HEK293 (cell line): ENCODE results near the gene ING4.

Source experiments
- CTCF ChIA-PET: fragments of 350-600 bp; formaldehyde crosslinking; extraction: SDS; loops from one replicate; lab custom pipeline; 2021; ENCODE audit warnings: antibody characterized with exemption; lab: Yijun Ruan, JAX
- POLR2A ChIA-PET: fragments of 300-600 bp; formaldehyde crosslinking; extraction: SDS; loops from one replicate; lab custom pipeline; 2020; ENCODE audit warnings: antibody characterized with exemption, inconsistent platforms; lab: Yijun Ruan, JAX
- H3K27ac ChIP-seq: fragments of 200-500 bp; sonication (Bioruptor generic); 2 replicates; pipeline ENCODE4 v1.5.1; 2014; ENCODE audit warnings: low read depth, low read length, control low read depth, inconsistent platforms; ENCODE audit errors: extremely low read depth
- H3K36me3 ChIP-seq, 2 experiments: fragments of 200-500 bp in 1 of 2; sonication (Bioruptor generic) in 1 of 2; 1 replicate in 1 of 2; 2 replicates in 1 of 2; pipeline ENCODE4 v1.5.1; 2014 to 2017; ENCODE audit warnings: inconsistent platforms in 2 of 2, low read length in 2 of 2; ENCODE audit not compliant: control insufficient read depth in 2 of 2, insufficient read depth in 1 of 2
- H3K4me1 ChIP-seq: fragments of 200-500 bp; sonication (Bioruptor generic); 2 replicates; pipeline ENCODE4 v1.5.1; 2014; ENCODE audit warnings: mild to moderate bottlenecking, low read length, inconsistent platforms; ENCODE audit not compliant: control insufficient read depth, insufficient read depth
- H3K4me3 ChIP-seq: 2 replicates; pipeline ENCODE4 v1.5.1; 2011; ENCODE audit warnings: low read depth, mild to moderate bottlenecking, control low read depth, low read length, moderate library complexity
- H3K9me3 ChIP-seq: fragments of 200-500 bp; sonication (Bioruptor generic); 2 replicates; pipeline ENCODE4 v1.5.1; 2014; ENCODE audit warnings: low read depth, low read length, inconsistent platforms; ENCODE audit not compliant: control insufficient read depth, insufficient read depth
- HOXD13 ChIP-seq: sonication (generic); formaldehyde crosslinking; IDR thresholded peaks from 2 replicates; pipeline ENCODE4 v1.8.0; 2022; ENCODE audit warnings: missing genetic modification reagents, borderline replicate concordance
- KLF16 ChIP-seq: fragments of 450-650 bp; formaldehyde crosslinking; IDR thresholded peaks from 2 replicates; pipeline ENCODE4 v1.5.1; 2017; ENCODE audit warnings: missing biosample characterization, missing genetic modification characterization
- MEIS1 ChIP-seq: sonication (generic); formaldehyde crosslinking; IDR thresholded peaks from 2 replicates; pipeline ENCODE4 v1.8.1; 2022; ENCODE audit warnings: missing genetic modification reagents, mild to moderate bottlenecking, borderline replicate concordance
- PRDM4 ChIP-seq: fragments of 450-650 bp; formaldehyde crosslinking; IDR thresholded peaks from 2 replicates; pipeline ENCODE4 v1.5.1; 2017; ENCODE audit warnings: missing biosample characterization, missing genetic modification characterization
- REPIN1 ChIP-seq: fragments of 450-650 bp; formaldehyde crosslinking; IDR thresholded peaks from 2 replicates; pipeline ENCODE4 v1.5.1; 2017; ENCODE audit warnings: missing biosample characterization, missing genetic modification characterization, low read depth
- SCRT1 ChIP-seq: fragments of 450-650 bp; formaldehyde crosslinking; IDR thresholded peaks from 2 replicates; pipeline ENCODE4 v1.5.1; 2016; ENCODE audit warnings: missing biosample characterization, missing genetic modification characterization, borderline replicate concordance
- SCRT2 ChIP-seq: fragments of 450-650 bp; formaldehyde crosslinking; IDR thresholded peaks from 2 replicates; pipeline ENCODE4 v1.5.1; 2016; ENCODE audit warnings: missing biosample characterization, missing genetic modification characterization
- ZEB2 ChIP-seq: fragments of 450-650 bp; formaldehyde crosslinking; IDR thresholded peaks from 2 replicates; pipeline ENCODE4 v1.5.1; 2016; ENCODE audit warnings: missing biosample characterization, missing genetic modification characterization
- ZIC2 ChIP-seq: fragments of 450-650 bp; formaldehyde crosslinking; IDR thresholded peaks from 2 replicates; pipeline ENCODE4 v1.5.1; 2016; ENCODE audit warnings: missing biosample characterization, missing genetic modification characterization
- ZNF132 ChIP-seq: fragments of 450-650 bp; formaldehyde crosslinking; IDR thresholded peaks from 2 replicates; pipeline ENCODE4 v1.5.1; 2017; ENCODE audit warnings: missing biosample characterization, missing genetic modification characterization, borderline replicate concordance
- ZNF155 ChIP-seq: fragments of 450-650 bp; formaldehyde crosslinking; IDR thresholded peaks from 2 replicates; pipeline ENCODE4 v1.5.1; 2016; ENCODE audit warnings: missing biosample characterization, missing genetic modification characterization
- ZNF239 ChIP-seq: fragments of 450-650 bp; formaldehyde crosslinking; IDR thresholded peaks from 2 replicates; pipeline ENCODE4 v1.5.1; 2016; ENCODE audit warnings: missing biosample characterization, missing genetic modification characterization
- ZNF354C ChIP-seq: fragments of 450-650 bp; formaldehyde crosslinking; IDR thresholded peaks from 2 replicates; pipeline ENCODE4 v1.5.1; 2016; ENCODE audit warnings: missing biosample characterization, missing genetic modification characterization, low read depth, borderline replicate concordance
- ZNF473 ChIP-seq: fragments of 450-650 bp; formaldehyde crosslinking; IDR thresholded peaks from 2 replicates; pipeline ENCODE4 v1.5.1; 2017; ENCODE audit warnings: missing biosample characterization, missing genetic modification characterization
- ZNF48 ChIP-seq: fragments of 450-650 bp; formaldehyde crosslinking; IDR thresholded peaks from 2 replicates; pipeline ENCODE4 v1.5.1; 2016; ENCODE audit warnings: missing biosample characterization, missing genetic modification characterization
- ZNF518A ChIP-seq: fragments of 450-650 bp; formaldehyde crosslinking; conservative IDR thresholded peaks from 2 replicates; pipeline ENCODE4 v1.5.1; 2016; ENCODE audit warnings: low read depth, missing biosample characterization, missing genetic modification characterization
- ZNF560 ChIP-seq: fragments of 450-650 bp; formaldehyde crosslinking; IDR thresholded peaks from 2 replicates; pipeline ENCODE4 v1.5.1; 2017; ENCODE audit warnings: missing biosample characterization, missing genetic modification characterization, borderline replicate concordance
- ZNF571 ChIP-seq: fragments of 450-650 bp; formaldehyde crosslinking; IDR thresholded peaks from 2 replicates; pipeline ENCODE4 v1.5.0; 2017; ENCODE audit warnings: missing biosample characterization, missing genetic modification characterization
- ZNF629 ChIP-seq: fragments of 450-650 bp; formaldehyde crosslinking; IDR thresholded peaks from 2 replicates; pipeline ENCODE4 v1.5.1; 2017; ENCODE audit warnings: missing biosample characterization, missing genetic modification characterization
- ZNF677 ChIP-seq: fragments of 450-650 bp; IDR thresholded peaks from 2 replicates; pipeline ENCODE4 v1.5.0; 2018; ENCODE audit warnings: missing biosample characterization, mild to moderate bottlenecking, missing genetic modification characterization, moderate library complexity
- ZSCAN5A ChIP-seq: fragments of 450-650 bp; formaldehyde crosslinking; IDR thresholded peaks from 2 replicates; pipeline ENCODE4 v1.5.1; 2016; ENCODE audit warnings: missing biosample characterization, missing genetic modification characterization
- ZXDB ChIP-seq: fragments of 450-650 bp; formaldehyde crosslinking; IDR thresholded peaks from 2 replicates; pipeline ENCODE4 v1.5.1; 2016; ENCODE audit warnings: missing biosample characterization, missing genetic modification characterization

Gene ING4

DNA sequence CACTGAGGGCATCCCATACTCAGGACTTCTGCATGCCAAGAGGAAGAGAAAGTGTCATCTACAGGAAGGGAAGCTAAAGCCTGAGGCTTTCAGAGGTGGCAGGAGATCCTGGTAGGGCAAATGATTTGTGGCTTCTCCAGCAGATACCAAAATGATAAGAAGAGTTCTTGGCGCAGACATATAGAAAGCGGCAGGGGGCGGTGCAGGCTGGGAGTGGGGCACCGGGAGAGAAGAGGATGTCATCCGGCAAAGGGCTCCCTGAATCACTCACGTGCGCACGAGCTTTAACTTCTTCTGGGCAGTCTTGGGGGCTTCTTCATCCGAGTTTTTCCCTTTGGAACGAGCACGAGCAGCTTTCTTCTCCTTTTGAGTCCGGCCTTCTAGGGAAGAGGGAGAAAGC lies 10.5 kb downstream of the ING4 start:
- TF ChIP-seq ZNF560 (tag by site-specific recombination), result no peak
- TF ChIP-seq ZNF473, result no peak
- TF ChIP-seq ZEB2 (tag by site-specific recombination), result no peak
- no peak for TF ChIP-seq ZIC2 (tag by site-specific recombination)
- TF ChIP-seq ZNF629 (tag by site-specific recombination), result no peak
- no peak for TF ChIP-seq REPIN1 (tag by site-specific recombination)
- TF ChIP-seq KLF16 (tag by site-specific recombination), result no peak
- no peak for TF ChIP-seq SCRT2 (tag by site-specific recombination)
- TF ChIP-seq ZNF571 (tag by site-specific recombination), result no peak
- no peak for TF ChIP-seq ZNF518A (tag by site-specific recombination)
- H3K36me3 ChIP-seq, result peaks cover 19 to 62% of the 10 kb centered on the region in 2 experiments; a peak in 2 of 3 replicates
- H3K4me3 ChIP-seq, result no peak overlapping the region
- ChIA-PET CTCF (no interaction called here), POLR2A (interaction anchor here (0.6 kb wide), 2 partner anchors 37 to 92 kb away, joined by 3 to 5 read pairs; no protein-coding TSS in a partner anchor)
- H3K27ac ChIP-seq, result no peak overlapping the region
- H3K9me3 ChIP-seq, result no peaks in the 10 kb centered on the region
- H3K4me1 ChIP-seq, result no peaks in the 10 kb centered on the region

DNA sequence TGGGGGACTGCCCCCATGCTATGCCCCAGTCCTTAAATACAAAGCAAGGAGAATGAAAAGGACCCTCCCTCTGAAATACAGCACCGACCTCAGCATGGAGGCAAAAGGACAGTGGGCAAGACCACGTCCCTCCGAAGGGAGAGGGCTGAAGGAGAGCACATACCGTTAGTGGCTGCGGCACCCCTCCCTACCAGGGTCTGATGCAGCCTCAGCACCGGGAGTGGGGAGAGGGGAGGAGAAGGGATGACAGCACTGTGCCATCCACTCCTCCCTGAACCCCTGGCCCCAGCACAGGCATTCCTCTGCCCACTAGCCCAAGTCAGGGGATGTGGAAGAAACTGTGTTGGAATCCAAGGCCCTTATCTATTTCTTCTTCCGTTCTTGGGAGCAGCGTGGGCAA lies 12.1 kb downstream of the ING4 start:
- peaks cover 12 to 58% of the 10 kb centered on the region in 2 experiments; a peak in 2 of 3 replicates for H3K36me3 ChIP-seq
- CTCF ChIA-PET, result no interaction called here
- POLR2A ChIA-PET, result no interaction called here
- H3K4me3 ChIP-seq, result no peak overlapping the region
- no peak overlapping the region for H3K27ac ChIP-seq
- TF ChIP-seq ZNF354C (tag by site-specific recombination) (no peak), ZXDB (tag by site-specific recombination) (no peak), ZSCAN5A (tag by site-specific recombination) (no peak), ZNF48 (tag by site-specific recombination) (no peak), ZNF560 (tag by site-specific recombination) (no peak), PRDM4 (tag by site-specific recombination) (no peak), MEIS1 (CRISPR knock-in tag) (no peak), SCRT1 (tag by site-specific recombination) (no peak), ZNF132 (tag by site-specific recombination) (no peak), ZNF571 (tag by site-specific recombination) (no peak), ZNF677 (tag by site-specific recombination) (no peak), ZNF155 (tag by site-specific recombination) (no peak), HOXD13 (no peak), ZNF239 (tag by site-specific recombination) (no peak)
- H3K4me1 ChIP-seq, result no peaks in the 10 kb centered on the region
- H3K9me3 ChIP-seq, result no peaks in the 10 kb centered on the region
